IPS DF 4.7 (cell line): ENCODE results near the gene DUSP22.
"Not testable (repeated sequence)": the region's sequence is repeated elsewhere in the genome, so short reads cannot be mapped to it uniquely, and the experiment has no call there.

Experiments
- DNase-seq: peaks from one replicate; pipeline ENCODE4 v3.0.0-alpha.2; 2013; ENCODE audit warnings: low spot score; ENCODE audit errors: extremely low read depth

Gene DUSP22

DNA sequence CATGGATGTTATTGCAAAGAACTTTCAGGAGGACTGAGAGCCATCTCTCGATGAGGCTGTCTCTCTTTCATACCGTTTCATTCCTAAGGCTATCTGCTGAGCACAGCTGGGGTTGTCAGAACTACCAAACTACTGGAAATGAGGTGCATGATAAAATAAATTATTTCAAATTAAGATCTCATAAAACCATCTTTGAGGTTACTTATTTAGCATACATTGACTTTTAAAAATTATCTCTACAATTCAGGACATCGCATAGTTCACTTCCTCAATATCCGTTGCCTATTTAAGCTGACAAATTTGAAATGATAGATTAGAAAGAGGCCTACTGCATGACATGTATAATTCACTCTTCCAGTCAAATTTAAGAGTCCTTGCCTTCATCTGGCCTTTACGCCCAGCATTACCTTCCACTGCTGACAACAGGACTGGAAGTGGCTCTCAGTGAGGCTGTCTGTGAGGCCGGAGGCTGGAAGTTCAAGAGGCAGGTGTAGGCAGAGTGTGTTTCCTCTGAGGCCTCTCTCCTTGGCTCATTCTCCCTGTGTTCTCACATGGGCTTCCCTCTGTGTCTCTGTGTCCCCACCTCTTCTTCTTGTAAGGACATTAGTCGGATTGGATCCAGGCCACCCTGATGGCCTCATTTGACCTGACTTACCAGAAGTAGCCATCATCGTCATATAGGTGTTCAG, 12.8 kb upstream of the DUSP22 start:
- DNase-seq = no peak

GRCh38 chr6:280775-281468, 11.4 kb upstream of the DUSP22 start:
- DNase-seq = no peak

DNA sequence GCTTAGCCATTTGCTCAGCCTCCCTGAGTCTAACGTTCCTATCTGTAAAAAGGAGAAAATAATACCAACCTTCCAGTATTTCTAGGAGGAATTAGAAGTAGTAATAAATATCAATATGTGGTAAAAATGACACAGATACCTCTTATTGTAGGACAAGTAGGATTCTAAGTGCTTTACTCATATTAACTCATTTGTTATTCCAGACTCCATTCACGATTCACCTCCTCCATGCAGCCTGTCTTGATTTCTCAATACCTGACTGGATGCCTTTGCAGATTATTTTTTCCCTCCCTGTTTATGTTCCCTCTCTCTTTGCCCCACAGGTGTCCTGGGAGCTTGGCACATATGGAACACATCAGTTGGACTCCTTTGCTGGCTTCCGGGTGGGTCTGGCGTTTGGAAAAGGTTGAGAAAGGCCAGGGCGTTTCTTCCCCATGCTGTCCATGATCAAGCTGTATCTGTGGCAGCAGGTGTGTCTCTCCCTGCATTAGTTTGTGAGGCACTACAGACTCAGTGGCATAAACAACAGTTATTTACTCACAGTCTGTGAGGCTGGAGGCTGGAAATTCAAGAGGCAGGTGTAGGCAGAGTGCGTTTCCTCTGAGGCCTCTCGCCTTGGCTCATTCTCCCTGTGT, 10.7 kb upstream of the DUSP22 start:
- DNase-seq = no peak

- DNase-seq = no peak
Measured at GRCh38 chr6:282177-282866, 10.0 kb upstream of the DUSP22 start.

DNA sequence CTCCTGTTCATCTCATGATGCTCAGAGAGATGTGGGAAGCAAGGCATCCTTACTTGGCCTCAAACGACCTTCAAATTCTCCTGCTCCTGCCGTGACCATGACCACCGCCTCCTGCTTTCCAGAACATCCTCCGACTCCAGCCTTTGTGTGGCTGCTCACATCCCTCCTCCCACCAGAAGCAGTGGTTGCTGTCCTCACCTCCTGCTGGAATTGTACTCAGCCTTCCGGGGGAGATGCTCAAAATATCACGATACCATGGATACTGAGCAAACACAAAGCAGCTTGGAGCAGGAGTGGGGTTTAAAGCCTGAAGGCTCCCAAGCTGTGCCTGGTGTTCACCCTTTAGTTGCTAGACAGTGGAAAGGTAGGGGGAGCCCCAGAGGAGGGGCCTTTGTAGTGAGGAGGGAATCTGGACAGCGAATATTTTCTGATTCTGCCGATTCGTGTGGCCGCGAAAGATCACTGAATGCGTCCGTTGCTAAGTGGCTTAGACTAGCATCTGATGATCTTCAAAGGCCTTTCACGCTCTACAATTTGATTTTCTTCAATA, 9.3 kb upstream of the DUSP22 start:
- DNase-seq = no peak

- DNase-seq = no peak
Measured at GRCh38 chr6:284486-284885, 7.8 kb upstream of the DUSP22 start.

DNA sequence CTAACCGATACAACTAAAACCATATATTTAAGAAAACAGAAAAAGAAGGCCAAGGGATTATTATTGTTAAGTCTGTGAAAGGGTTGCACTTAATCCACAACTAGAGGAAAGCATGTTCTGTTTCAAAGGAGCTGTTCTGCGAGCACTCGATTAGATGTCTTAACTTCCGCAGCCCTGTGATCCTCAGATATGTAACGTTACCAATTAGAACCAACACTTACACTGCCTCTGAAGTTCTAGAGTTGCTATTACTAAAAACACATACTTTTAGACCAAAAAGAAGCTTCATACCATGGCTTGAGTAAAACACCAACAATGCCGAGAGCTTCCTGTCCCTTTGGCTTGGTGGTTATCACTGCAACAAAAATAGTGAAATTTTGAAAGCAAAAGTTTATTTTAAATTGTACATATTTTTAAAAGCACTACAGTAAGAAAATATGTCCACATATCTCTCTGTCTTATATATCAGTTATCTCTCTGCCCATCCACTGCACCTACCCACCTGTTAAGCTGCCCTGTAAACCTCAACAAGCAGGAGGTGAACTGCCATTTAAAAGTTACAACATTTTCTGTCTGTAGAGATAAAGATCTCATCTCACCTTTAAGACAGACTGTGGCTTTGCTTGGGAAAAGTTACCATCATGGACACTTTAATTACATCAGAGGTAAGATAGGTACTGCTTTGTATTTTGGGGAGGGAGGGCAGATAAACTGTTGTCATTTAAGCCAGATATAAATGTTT, 7.1 kb upstream of the DUSP22 start:
- DNase-seq = no peak

DNA sequence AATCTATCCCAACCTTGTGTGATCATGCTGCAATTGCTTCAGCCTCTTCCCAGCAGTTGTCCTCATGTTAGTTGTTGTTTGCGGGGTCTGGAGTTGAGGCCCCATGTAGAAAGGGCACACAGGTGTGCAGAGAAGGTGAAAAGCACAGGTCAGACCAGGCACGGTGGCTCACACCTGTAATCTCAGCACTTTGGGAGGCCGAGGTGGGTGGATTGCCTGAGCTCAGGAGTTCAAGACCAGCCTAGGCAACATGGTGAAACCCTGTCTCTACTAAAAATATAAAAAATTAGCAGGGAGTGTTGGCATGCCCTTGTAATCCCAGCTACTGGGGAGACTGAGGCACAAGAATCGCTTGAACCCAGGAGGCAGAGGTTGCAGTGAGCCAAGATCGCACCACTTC, 6.4 kb upstream of the DUSP22 start:
- DNase-seq = not testable (repeated sequence)

- no peak for DNase-seq
Measured at GRCh38 chr6:286681-287488, 5.4 kb upstream of the DUSP22 start.

DNA sequence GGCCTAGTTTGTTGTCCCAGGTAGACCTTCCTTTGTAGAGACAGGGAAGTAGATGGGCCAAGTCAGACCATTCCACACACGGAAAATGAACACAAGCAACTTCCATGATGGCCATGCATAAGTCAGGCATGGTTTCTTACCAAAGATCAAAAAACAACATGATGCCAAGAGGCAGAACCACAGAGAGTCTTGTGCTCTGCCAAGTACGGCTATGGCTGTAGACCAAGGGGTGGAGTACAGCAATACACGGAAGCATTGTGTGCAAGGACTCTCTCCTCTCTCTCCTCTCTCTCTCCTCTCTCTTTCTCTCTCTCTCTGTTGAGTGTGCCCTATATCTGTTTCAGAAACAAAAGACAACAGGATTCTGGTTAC, 4.8 kb upstream of the DUSP22 start:
- no peak for DNase-seq

GRCh38 chr6:288866-289265, 3.4 kb upstream of the DUSP22 start:
- no peak for DNase-seq

DNA sequence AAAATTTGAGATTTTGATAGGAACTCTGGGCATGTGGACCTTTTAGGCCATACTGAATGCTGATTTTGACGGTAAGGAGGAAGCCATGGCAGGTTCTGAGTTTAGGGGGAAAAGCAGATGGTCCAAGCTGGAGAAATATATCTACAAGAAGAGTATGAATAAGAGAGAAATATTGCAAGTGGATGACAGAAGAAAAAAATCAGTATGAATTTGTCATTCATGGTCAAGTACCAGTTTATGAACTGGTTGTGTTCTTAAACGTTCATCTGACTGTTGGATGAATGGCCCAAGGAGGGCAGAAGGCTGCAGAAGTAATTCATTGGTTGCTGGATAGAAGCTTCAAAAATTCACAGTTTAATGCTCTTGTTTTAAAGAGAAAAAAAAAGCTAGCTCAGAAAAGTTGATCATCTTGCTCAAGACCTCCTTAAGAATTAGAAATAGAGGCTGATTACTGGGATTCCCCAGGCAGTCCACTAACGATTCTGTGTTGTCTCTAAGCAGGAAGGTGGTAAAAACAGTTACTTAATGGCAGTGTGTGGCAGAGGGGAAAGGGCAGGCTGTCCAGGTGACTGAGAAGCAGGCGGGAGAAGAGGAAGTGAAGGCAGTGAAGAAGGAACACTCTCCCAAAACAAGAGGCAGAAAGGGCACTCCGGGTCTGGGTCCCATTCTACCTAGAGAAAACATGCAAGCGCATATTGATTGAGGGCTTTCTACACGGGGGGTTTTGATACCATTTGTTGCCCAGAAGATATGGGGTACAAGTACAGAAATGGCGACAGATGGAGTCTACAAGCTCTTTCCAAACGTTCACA, 2.0 kb upstream of the DUSP22 start:
- DNase-seq = no peak

DNA sequence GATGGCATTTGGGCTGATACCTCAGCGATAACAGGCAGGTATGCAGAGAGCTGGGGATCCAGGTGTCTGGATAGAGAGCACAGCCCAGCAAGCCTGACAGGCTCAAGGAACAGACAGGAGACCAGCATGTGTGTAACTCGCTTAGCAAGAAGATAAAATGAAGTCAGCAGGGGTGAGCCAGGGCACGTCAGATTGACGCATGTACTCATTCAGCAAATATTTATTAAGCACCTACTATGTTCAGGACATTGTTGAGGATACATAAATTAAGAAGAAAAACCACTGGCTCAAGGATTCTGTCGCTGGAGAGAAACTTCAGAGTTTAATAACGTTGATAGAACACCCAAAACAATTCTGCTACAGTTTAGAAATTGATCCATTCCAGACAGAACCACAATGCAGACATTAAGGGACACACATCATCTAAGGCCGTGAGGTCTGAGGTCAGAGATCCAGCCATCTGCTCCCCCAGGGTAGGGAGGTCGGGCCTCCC, 1.0 kb upstream of the DUSP22 start:
- no peak for DNase-seq

GRCh38 chr6:292506-293192, 362 bp downstream of the DUSP22 start:
- no peak for DNase-seq

DNA sequence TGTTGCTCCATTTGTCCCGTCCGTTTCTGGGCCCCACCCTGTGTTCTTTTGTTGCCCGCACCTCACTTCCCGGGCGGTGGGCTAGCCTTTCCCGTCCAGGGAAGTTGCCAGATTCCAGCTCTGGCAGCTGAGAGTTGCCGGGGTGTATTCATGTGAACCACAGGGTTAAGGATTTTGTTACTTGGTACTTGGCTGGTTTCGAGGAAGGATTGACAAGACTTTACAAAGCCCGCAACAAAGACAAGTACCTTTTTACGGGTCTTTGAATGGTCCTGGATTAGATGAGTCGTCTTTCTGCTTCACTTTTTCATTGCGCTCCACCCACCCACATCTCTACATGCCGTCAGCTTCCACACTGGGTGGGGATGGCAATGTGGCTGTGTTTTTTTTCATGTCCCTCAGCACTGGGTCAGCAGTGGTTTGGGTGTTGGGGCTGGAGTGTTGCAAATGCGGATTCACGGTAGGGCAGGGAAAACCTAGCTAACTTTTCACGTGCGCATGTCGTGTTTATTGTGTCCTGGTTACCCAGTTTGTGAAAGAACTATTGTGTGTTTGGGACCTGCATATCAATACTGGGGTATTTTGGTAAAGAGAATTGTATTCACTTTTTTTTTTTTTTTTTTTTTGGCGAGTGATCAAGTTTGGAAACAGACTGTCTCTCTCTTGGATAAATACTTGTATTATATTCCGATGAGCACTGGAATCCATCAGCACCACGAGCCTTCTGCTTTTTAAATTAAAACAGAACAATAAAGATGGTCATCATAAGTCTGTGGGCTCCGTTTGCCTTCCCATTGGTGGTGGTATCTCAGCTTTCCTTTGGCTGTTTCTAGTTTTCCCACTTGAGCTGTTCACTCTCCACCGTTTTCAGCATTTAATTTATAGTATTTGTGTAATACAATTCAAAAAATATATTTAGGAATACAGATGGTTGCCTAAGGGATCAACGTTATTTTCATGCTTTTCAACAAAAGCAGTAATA, 1.2 kb downstream of the DUSP22 start:
- DNase-seq = no peak

DNA sequence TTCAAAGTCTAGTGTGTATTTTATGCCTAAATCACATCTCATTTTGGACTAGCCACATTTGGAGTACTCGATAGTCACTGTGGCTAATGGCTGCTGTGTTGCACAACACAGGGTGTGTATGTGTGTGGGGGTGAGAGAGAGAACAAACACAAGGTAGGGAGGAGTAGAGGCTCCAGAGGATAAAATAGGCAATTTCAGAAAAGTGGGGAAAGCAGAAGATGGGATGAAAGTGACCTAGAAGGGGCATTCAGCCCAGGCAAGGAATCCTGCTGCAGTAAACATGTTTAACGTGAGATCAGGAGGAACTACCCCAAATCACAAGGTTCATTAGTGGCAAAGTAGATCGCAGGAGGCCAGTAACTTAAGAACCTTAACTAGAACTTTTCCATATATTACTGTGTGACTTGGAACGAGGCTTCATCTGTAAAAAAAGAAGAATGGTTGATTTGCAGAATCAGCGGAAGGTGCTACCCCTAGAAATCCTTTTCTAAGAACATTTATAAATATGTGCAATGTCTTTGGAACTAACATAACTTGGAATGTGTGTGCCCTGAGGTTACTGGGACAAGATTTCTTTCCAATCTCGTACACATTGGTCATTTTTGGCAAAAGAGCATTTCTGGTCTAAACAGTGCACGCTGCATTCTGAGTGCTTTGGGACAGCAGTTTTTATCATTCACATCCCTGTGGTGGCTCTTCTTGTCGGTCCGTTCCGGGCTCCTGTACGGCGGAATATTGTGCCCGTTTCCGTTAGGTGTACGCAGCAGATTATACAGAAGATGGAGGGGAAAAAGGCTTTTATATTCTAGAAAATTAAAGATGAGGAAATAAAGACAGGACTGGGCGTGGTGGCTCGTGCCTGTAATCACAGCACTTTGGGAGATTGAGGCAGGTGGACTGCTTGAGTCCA, 2.6 kb downstream of the DUSP22 start:
- no peak for DNase-seq
